Neutrophil (primary cell): Measurements from ENCODE around the gene RAPGEF5.

Source experiments
- H3K27ac ChIP-seq: fragments of 200-600 bp; sonication (generic); 2 replicates; pipeline ENCODE4 v1.5.1; 2016; ENCODE audit warnings: mild to moderate bottlenecking, moderate library complexity
- H3K27me3 ChIP-seq: fragments of 200-600 bp; sonication (generic); 2 replicates; pipeline ENCODE4 v1.6.0; 2016; ENCODE audit warnings: mild to moderate bottlenecking
- H3K36me3 ChIP-seq: fragments of 200-600 bp; sonication (generic); 2 replicates; pipeline ENCODE4 v1.5.1; 2017
- H3K4me1 ChIP-seq, 2 experiments: fragments of 200-600 bp in 1 of 2; sonication (generic) in 1 of 2; 1 replicate in 1 of 2; 2 replicates in 1 of 2; pipeline versions ENCODE4 v1.5.1 to v1.6.1; 2013 to 2016; ENCODE audit warnings: low read depth in 1 of 2, low read length in 1 of 2, mild to moderate bottlenecking in 1 of 2, moderate library complexity in 1 of 2; ENCODE audit not compliant: control insufficient read depth in 1 of 2, insufficient read depth in 1 of 2
- H3K4me3 ChIP-seq, 2 experiments: fragments of 200-600 bp in 1 of 2; sonication (generic) in 1 of 2; 1 replicate in 1 of 2; 2 replicates in 1 of 2; pipeline ENCODE4 v1.5.1; 2013 to 2016; ENCODE audit warnings: low read depth in 1 of 2, low read length in 1 of 2, mild to moderate bottlenecking in 1 of 2, moderate library complexity in 1 of 2
- H3K9me3 ChIP-seq: fragments of 200-600 bp; sonication (generic); 2 replicates; pipeline ENCODE4 v1.5.1; 2016
- CTCF ChIP-seq: fragments of 200-600 bp; sonication (generic); IDR thresholded peaks from 2 replicates; pipeline ENCODE4 v1.5.1; 2016; ENCODE audit warnings: antibody characterized with exemption

Gene RAPGEF5

GRCh38 chr7:22192801-22193200 is 164.2 kb downstream of the RAPGEF5 start:
- H3K27me3 ChIP-seq: no peaks in the 10 kb centered on the region
- no peaks in the 10 kb centered on the region for H3K4me1 ChIP-seq
- H3K27ac ChIP-seq: no peak overlapping the region
- TF ChIP-seq CTCF: no peak
- no peaks in the 10 kb centered on the region for H3K36me3 ChIP-seq
- H3K9me3 ChIP-seq: no peaks in the 10 kb centered on the region
- H3K4me3 ChIP-seq: no peak overlapping the region

DNA sequence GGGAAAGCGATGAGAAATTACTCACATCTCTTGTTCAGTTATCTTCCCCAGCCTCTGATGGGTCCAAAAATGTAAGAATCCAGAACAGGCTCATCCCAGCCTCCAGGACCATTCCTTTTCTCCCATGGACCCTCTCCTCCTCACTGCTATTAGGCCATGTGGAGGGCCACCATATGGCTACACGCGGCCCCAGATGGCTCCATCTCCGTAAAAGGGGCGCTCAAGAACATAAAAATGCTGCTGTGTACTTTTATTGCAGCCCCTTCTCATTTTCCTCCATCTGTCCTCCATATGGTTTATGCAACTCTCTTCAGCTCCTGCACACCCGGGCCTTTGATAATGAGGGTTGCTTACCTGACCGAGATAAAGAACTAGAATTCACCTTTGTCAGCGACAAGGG is 166.2 kb downstream of the RAPGEF5 start:
- H3K36me3 ChIP-seq: no peaks in the 10 kb centered on the region
- H3K9me3 ChIP-seq: no peaks in the 10 kb centered on the region
- TF ChIP-seq CTCF: no peak
- H3K27me3 ChIP-seq: no peaks in the 10 kb centered on the region
- no peaks in the 10 kb centered on the region for H3K4me1 ChIP-seq
- no peak overlapping the region for H3K27ac ChIP-seq
- H3K4me3 ChIP-seq: no peak overlapping the region

DNA sequence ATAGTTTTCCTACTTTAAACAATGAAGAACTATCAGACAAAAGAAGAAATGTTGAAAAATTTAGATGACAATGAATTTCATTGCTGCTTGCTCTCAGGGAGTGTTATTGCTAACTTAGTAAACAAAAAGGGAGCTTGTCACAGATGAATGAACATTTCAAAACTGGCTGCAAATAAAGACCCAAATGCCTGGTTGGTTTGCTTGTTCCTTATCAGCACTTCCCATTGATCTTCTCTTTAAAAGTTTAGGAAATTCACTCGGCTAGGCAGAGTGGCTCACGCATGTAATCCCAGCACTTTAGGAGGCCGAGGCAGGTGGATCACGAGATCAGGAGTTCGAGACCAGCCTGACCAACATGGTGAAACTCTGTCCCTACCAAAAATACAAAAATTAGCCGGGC is 167.2 kb downstream of the RAPGEF5 start:
- H3K27me3 ChIP-seq: no peaks in the 10 kb centered on the region
- H3K36me3 ChIP-seq: no peaks in the 10 kb centered on the region
- no peak for TF ChIP-seq CTCF
- H3K4me3 ChIP-seq: no peak overlapping the region
- H3K27ac ChIP-seq: no peak overlapping the region
- H3K4me1 ChIP-seq: no peaks in the 10 kb centered on the region
- no peaks in the 10 kb centered on the region for H3K9me3 ChIP-seq

- Histone ChIP-seq H3K27me3 (no peaks in the 10 kb centered on the region), H3K36me3 (no peaks in the 10 kb centered on the region), H3K27ac (no peak overlapping the region), H3K4me3 (no peak overlapping the region), H3K9me3 (no peaks in the 10 kb centered on the region), H3K4me1 (no peaks in the 10 kb centered on the region)
- TF ChIP-seq CTCF: no peak
Measured at GRCh38 chr7:22189230-22189629, 167.7 kb downstream of the RAPGEF5 start.

- Histone ChIP-seq H3K36me3 (no peaks in the 10 kb centered on the region), H3K9me3 (no peaks in the 10 kb centered on the region), H3K27ac (no peak overlapping the region), H3K27me3 (no peaks in the 10 kb centered on the region), H3K4me1 (no peaks in the 10 kb centered on the region), H3K4me3 (no peak overlapping the region)
- no peak for TF ChIP-seq CTCF
Measured at GRCh38 chr7:22187691-22188348, 169.1 kb downstream of the RAPGEF5 start.

DNA sequence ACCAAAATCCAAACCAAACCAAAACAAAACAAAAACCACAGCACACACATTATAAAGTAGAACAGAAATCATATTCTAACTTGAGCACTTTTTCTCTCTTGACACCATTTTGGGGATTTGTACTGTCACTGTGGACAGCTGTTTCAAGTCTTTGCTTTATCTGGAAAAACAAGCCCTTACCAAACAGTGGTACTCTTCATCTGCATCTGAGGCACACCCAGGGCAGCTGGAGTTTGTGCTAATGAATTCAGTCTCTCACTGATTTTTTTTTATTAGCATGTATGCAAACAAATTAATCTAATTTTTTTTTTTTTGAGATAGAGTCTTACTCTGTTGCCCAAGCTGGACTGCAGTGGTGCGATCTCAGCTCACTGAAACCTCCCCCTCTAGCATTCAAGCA is 171.4 kb downstream of the RAPGEF5 start:
- no peaks in the 10 kb centered on the region for H3K4me1 ChIP-seq
- no peak overlapping the region for H3K4me3 ChIP-seq
- no peaks in the 10 kb centered on the region for H3K36me3 ChIP-seq
- H3K27me3 ChIP-seq: no peaks in the 10 kb centered on the region
- TF ChIP-seq CTCF: no peak
- no peak overlapping the region for H3K27ac ChIP-seq
- H3K9me3 ChIP-seq: no peaks in the 10 kb centered on the region
